ENCODE data around the gene CNNM2.
"Not testable (repeated sequence)": the region's sequence is repeated elsewhere in the genome, so short reads cannot be mapped to it uniquely, and the experiment has no call there.

The CNNM2 gene

DNA sequence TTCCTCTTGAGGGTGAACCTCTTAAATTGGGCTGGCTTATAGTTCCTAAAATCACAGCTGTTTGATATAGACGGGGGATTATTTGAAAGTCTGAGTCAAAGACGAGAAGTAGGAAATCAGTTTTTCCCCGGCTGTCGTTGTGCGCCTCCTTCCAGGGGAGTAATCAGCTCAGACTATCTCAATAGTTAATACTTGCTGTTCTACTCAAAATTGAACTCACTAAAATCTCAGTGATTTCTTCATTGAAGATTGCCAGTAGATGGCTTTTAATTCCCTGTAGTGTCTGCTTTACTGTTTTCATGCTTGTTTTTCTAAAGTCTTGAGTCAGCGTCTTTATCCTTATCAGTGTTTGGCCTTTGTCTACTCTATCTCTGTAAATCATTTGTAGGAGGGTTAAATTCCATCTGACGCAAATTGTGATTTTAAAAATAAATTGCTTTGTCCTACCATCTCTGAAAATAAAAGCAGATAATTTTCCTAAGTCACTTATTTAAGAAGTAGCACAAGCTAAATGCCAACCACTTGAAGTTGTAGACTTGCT, 47.3 kb downstream of the CNNM2 start:
- Histone ChIP-seq H3K9me3 (ENCODE audit: control insufficient read depth, insufficient read depth, low read depth, low read length) (no peaks in the 10 kb centered on the region), H3K27me3 (ENCODE audit: control insufficient read depth, insufficient read depth, low read length) (no peaks in the 10 kb centered on the region), H3K4me1 (ENCODE audit: control insufficient read depth, insufficient read depth, low read length) (no peaks in the 10 kb centered on the region), H3K36me3 (ENCODE audit: control insufficient read depth, insufficient read depth, low read length) (no peaks in the 10 kb centered on the region), H3K9ac (ENCODE audit: low read length) (no peak overlapping the region), H3K27ac (ENCODE audit: low read depth, low read length) (no peak overlapping the region), H3K4me3 (ENCODE audit: low read depth, low read length) (no peak overlapping the region)

DNA sequence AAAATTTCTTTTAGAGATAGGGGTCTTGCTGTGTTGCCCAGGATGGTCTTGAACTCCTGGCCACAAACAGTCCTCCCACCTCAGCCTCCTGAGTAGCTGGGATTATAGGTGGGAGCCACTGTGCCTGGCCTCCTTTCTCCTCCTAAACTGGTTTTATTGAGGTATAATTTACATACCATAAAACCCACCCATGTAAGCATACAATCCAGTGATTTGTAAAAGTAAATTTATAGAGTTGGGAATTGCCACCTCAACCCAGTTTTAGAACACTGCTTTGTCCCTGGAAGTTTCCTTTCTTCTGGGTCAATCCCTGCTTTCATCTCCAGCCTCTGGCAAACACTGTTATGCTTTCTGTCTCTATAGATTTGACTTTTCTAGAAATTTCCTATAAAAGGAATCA, 49.0 kb downstream of the CNNM2 start:
- H3K27ac ChIP-seq (ENCODE audit: low read depth, low read length) = no peak overlapping the region
- no peaks in the 10 kb centered on the region for H3K36me3 ChIP-seq (ENCODE audit: control insufficient read depth, insufficient read depth, low read length)
- H3K27me3 ChIP-seq (ENCODE audit: control insufficient read depth, insufficient read depth, low read length) = no peaks in the 10 kb centered on the region
- H3K4me1 ChIP-seq (ENCODE audit: control insufficient read depth, insufficient read depth, low read length) = no peaks in the 10 kb centered on the region
- H3K9me3 ChIP-seq (ENCODE audit: control insufficient read depth, insufficient read depth, low read depth, low read length) = no peaks in the 10 kb centered on the region
- H3K9ac ChIP-seq (ENCODE audit: low read length) = no peak overlapping the region
- no peak overlapping the region for H3K4me3 ChIP-seq (ENCODE audit: low read depth, low read length)

DNA sequence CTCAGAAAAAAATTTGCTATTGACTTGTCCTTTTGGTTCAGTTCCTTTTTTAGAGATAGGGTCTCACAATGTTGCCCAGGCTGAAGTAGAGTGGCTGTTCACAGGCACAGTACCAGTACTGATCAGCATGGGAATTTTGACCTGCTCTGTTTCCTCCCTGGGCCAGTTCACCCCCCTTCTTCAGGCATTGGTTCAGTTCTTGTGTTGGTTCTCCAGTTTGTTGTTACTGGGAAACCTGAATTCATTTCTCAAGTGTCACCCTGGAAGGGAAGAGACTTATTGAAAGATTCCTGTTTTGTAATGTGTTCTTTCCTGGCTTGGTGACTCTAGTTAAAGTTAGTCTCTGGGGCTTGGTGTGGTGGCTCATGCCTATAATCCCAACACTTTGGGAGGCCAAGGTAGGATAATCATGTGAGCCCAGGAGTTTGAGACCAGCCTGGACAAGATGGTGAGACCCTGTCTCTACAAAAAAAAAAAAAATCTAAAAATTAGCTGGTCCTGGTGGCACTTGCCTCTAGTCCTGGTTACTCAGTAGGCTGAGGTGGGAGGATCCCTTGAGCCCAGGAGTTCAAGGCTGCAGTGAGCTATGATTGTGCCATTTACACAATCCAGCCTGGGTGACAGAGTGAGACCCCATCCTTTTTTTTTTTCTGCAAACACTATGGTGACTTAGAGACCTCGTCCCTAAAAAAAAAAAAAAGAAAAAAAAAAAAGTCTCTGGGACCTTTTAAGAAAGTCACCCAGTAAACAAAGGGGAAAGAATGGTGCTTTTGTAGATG, 52.7 kb downstream of the CNNM2 start:
- Histone ChIP-seq H3K4me1 (ENCODE audit: control insufficient read depth, insufficient read depth, low read length) (no peaks in the 10 kb centered on the region), H3K36me3 (ENCODE audit: control insufficient read depth, insufficient read depth, low read length) (no peaks in the 10 kb centered on the region), H3K4me3 (ENCODE audit: low read depth, low read length) (no peak overlapping the region), H3K9me3 (ENCODE audit: control insufficient read depth, insufficient read depth, low read depth, low read length) (no peaks in the 10 kb centered on the region), H3K27ac (ENCODE audit: low read depth, low read length) (no peak overlapping the region), H3K27me3 (ENCODE audit: control insufficient read depth, insufficient read depth, low read length) (no peaks in the 10 kb centered on the region), H3K9ac (ENCODE audit: low read length) (no peak overlapping the region)

DNA sequence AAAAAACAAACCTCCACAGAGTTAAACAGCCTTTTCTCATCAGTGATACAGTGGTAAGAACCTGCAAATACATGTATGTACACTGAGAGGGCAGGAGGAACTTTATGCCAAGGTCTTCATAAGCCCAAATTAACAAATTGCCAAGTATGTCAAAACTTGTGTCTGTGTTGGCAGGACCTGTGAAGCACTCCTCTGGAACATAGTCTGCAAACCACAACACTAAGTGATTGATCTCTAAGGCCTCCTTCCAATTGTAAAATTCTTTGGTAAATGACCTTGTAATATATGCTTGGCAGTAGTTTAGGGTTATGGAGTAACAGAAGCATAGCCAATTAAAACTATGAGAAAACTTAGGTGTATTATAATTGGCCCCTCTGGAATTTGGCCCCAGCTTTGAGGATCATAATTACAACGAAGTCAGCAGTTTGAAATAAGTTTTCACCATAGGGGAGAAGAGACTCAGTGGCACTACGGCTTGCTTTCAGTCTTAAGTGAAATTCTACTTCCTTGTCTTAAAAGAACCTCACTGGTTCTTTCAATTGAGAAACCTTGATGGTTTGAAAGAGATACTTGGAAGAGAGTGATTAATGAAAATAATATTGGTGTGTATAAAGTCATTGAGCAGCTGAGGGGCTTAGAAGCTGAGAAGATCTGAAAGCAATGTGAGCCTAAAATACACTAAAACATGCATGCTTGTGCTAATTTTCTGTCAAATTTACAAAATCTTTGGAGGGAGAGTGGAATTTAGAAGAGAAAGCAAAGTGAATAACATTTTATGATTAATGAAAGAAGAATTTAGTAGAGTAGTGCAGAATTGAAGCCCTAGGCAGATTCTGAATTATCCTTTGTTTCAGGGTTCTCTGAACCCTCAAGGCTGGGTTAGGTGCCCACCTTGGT, 57.6 kb downstream of the CNNM2 start:
- Histone ChIP-seq H3K9ac (ENCODE audit: low read length) (no peak overlapping the region), H3K36me3 (ENCODE audit: control insufficient read depth, insufficient read depth, low read length) (no peaks in the 10 kb centered on the region), H3K27me3 (ENCODE audit: control insufficient read depth, insufficient read depth, low read length) (no peaks in the 10 kb centered on the region), H3K4me1 (ENCODE audit: control insufficient read depth, insufficient read depth, low read length) (no peaks in the 10 kb centered on the region), H3K9me3 (ENCODE audit: control insufficient read depth, insufficient read depth, low read depth, low read length) (no peaks in the 10 kb centered on the region), H3K27ac (ENCODE audit: low read depth, low read length) (no peak overlapping the region), H3K4me3 (ENCODE audit: low read depth, low read length) (no peak overlapping the region)

DNA sequence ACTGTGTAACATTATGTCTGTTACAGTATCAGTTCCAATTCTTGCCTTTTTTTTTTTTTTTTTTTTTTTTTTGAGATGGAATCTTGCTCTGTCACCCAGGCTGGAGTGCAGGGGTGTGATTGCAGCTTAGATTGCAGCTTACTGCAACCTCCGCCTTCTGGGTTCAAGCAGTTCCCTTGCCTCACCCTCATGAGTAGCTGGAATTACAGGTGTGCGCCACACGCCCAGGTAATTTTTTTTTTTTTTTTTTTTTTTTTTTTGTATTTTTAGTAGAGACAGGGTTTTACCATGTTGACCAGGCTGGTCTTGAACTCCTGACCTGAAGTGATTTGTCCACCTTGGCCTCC, 58.3 kb downstream of the CNNM2 start:
- H3K27me3 ChIP-seq (ENCODE audit: control insufficient read depth, insufficient read depth, low read length); H3K27ac ChIP-seq (ENCODE audit: low read depth, low read length); H3K9me3 ChIP-seq (ENCODE audit: control insufficient read depth, insufficient read depth, low read depth, low read length); H3K4me1 ChIP-seq (ENCODE audit: control insufficient read depth, insufficient read depth, low read length); H3K36me3 ChIP-seq (ENCODE audit: control insufficient read depth, insufficient read depth, low read length); H3K4me3 ChIP-seq (ENCODE audit: low read depth, low read length); H3K9ac ChIP-seq (ENCODE audit: low read length): not testable (repeated sequence)

DNA sequence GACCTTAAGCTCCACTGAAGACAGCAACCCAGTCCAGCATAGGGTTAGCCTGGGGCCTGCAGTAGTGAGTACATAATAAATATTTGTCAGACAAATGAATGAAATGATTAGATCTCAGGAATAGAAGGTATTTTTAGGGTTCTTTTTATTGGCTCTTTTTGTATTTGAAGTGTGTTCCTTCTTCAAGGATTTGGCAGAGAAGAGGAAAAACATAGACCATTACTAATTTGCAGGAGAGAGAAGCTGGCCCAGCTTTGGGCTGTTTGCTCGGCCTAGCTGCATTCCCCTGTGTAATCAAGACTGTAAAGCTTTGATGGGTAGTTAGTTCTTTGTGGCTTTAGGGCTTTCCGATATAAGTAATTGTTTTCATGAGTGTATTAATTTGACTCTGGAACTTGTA, 64.2 kb downstream of the CNNM2 start:
- H3K4me3 ChIP-seq (ENCODE audit: low read depth, low read length) = no peak overlapping the region
- H3K27me3 ChIP-seq (ENCODE audit: control insufficient read depth, insufficient read depth, low read length) = no peaks in the 10 kb centered on the region
- H3K9me3 ChIP-seq (ENCODE audit: control insufficient read depth, insufficient read depth, low read depth, low read length) = no peaks in the 10 kb centered on the region
- H3K36me3 ChIP-seq (ENCODE audit: control insufficient read depth, insufficient read depth, low read length) = no peaks in the 10 kb centered on the region
- H3K4me1 ChIP-seq (ENCODE audit: control insufficient read depth, insufficient read depth, low read length) = no peaks in the 10 kb centered on the region
- H3K27ac ChIP-seq (ENCODE audit: low read depth, low read length) = no peak overlapping the region
- no peak overlapping the region for H3K9ac ChIP-seq (ENCODE audit: low read length)

DNA sequence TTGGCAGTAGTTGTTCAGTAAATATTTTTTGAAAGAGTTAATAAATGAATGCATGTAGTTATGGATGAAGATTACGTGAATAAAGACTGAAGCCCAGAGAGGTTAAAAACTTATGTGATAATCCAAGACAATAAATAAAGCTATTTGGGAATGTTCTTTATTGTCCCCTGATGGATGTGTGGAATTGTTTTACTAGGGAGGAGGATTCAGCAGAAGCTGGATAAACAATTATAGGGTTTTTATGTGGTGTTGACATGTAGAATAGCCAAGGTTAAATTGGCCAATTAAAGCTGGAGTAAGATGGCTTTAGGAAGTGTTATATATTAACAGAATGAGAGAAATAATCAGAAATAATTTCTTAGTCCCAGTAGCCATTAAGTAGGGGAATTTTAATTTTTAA, 66.0 kb downstream of the CNNM2 start:
- Histone ChIP-seq H3K4me3 (ENCODE audit: low read depth, low read length) (no peak overlapping the region), H3K27me3 (ENCODE audit: control insufficient read depth, insufficient read depth, low read length) (no peaks in the 10 kb centered on the region), H3K9ac (ENCODE audit: low read length) (no peak overlapping the region), H3K36me3 (ENCODE audit: control insufficient read depth, insufficient read depth, low read length) (no peaks in the 10 kb centered on the region), H3K4me1 (ENCODE audit: control insufficient read depth, insufficient read depth, low read length) (no peaks in the 10 kb centered on the region), H3K9me3 (ENCODE audit: control insufficient read depth, insufficient read depth, low read depth, low read length) (no peaks in the 10 kb centered on the region), H3K27ac (ENCODE audit: low read depth, low read length) (no peak overlapping the region)

DNA sequence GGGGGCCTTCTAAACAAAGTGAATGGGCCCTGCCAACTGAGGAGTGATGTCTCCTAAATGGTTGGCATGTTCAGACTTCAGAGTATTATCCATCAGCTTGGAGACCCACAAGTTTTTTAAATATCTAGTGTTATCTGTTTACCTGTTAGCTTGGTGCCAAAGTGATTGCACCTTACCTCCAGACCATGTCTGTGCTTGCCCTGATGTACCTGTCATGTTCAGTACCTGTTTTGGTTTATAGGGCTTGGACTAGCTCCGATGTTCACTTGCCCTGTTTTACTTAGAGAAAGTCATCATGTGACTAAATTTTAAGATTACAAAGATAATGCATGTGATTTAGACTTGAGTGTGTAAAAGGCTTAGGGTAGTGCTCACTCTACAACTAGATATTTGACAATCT, 67.7 kb downstream of the CNNM2 start:
- Histone ChIP-seq H3K27me3 (ENCODE audit: control insufficient read depth, insufficient read depth, low read length) (no peaks in the 10 kb centered on the region), H3K4me3 (ENCODE audit: low read depth, low read length) (no peak overlapping the region), H3K4me1 (ENCODE audit: control insufficient read depth, insufficient read depth, low read length) (no peaks in the 10 kb centered on the region), H3K9me3 (ENCODE audit: control insufficient read depth, insufficient read depth, low read depth, low read length) (no peaks in the 10 kb centered on the region), H3K36me3 (ENCODE audit: control insufficient read depth, insufficient read depth, low read length) (no peaks in the 10 kb centered on the region), H3K9ac (ENCODE audit: low read length) (no peak overlapping the region), H3K27ac (ENCODE audit: low read depth, low read length) (no peak overlapping the region)

DNA sequence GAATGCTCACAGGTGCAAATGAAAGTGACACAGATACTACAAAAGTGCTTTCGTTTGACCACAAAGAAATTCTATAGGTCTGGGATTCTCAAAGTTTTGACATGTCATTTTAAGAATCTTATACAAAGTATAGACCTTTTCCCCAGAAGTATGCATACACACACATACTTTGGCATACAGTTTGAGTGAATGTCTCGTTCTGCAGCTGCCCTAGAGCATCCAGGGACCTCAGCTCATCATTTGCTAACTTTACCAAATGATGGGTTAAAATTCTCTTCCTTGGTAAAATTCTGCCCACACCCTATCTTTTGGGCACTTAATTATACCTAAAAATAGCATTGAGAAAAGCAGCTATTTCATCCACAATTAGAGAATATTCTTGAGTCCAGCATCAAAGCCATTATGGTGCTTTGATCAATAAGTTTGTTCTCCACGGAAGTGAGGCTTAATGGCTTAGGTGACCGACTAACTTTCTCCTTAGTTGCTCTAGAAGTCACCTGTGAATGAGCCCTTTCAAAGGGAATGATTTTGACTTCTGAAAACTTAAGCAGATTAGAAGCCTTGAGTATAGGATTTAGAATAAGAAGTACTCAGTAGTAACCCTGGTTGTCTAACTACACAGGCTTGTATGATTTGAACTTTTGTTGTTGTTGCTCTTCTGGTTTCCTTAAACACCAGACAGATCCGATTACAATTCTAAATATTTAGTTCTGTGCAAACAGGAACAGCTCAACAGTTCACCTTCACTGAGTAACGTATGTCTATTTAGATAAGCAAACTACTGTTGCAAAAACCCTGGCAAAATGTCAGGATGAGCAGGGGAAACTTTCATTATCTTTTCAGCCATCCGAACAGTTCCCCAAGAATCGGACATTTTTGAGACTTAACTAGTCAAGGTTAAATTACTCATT, 70.6 kb downstream of the CNNM2 start:
- peaks cover 7% of the 10 kb centered on the region; the same call in 1 of the 2 replicates for H3K4me1 ChIP-seq (ENCODE audit: control insufficient read depth, insufficient read depth, low read length)
- no peaks in the 10 kb centered on the region for H3K36me3 ChIP-seq (ENCODE audit: control insufficient read depth, insufficient read depth, low read length)
- H3K4me3 ChIP-seq (ENCODE audit: low read depth, low read length) = no peak overlapping the region
- H3K27me3 ChIP-seq (ENCODE audit: control insufficient read depth, insufficient read depth, low read length) = no peaks in the 10 kb centered on the region
- H3K27ac ChIP-seq (ENCODE audit: low read depth, low read length) = no peak overlapping the region
- H3K9me3 ChIP-seq (ENCODE audit: control insufficient read depth, insufficient read depth, low read depth, low read length) = no peaks in the 10 kb centered on the region
- H3K9ac ChIP-seq (ENCODE audit: low read length) = no peak overlapping the region

DNA sequence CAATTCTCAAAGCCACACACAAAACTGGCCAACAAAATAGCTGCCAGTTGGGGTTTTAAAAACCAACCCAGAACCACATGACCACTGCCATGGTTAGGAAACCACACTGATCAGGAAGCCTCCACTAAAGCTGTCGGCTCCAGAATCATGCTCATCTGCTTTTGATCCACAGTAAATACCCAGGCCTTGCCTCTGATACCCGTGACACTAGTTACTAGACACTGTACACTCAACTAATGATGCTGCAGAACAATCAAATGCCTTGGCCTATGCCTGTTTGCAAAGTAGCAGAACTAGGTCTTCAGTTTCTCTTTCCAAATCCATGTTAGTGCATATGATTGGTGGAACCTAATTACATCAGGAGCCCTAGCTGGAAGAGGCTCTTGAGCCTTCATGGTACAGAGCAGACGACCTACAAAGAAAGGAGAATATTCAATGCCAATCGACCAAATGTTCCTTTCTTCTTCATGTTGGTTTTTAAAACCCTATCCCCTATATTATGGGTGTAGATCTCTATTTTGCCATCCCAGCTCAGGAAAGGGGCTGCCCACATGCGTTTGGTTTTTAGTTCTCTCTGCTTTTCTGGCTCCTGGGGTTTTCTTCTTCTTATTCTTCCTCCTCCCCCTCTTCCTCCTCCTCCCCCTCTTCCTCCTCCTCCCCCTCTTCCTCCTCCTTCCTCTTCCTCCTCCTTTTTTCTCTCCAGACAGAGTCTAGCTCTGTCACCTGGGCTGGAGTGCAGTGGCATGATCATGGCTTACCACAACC, 76.6 kb downstream of the CNNM2 start:
- H3K27ac ChIP-seq (ENCODE audit: low read depth, low read length) = no peak overlapping the region
- H3K9ac ChIP-seq (ENCODE audit: low read length) = no peak overlapping the region
- H3K27me3 ChIP-seq (ENCODE audit: control insufficient read depth, insufficient read depth, low read length) = no peaks in the 10 kb centered on the region
- H3K4me3 ChIP-seq (ENCODE audit: low read depth, low read length) = no peak overlapping the region
- H3K9me3 ChIP-seq (ENCODE audit: control insufficient read depth, insufficient read depth, low read depth, low read length) = no peaks in the 10 kb centered on the region
- H3K36me3 ChIP-seq (ENCODE audit: control insufficient read depth, insufficient read depth, low read length) = no peaks in the 10 kb centered on the region
- peaks cover 14% of the 10 kb centered on the region for H3K4me1 ChIP-seq (ENCODE audit: control insufficient read depth, insufficient read depth, low read length)
